SU-DHL-6 (cell line): Measurements from ENCODE around the gene PDZD2.

ENCODE experiments used
- H2AFZ ChIP-seq: fragments of 200-600 bp; sonication (generic); 2 replicates; pipeline ENCODE4 v1.6.1; 2014; ENCODE audit warnings: low read depth, mild to moderate bottlenecking, moderate library complexity, mixed read lengths, antibody characterized with exemption, low read length; ENCODE audit not compliant: severe bottlenecking
- H3F3A ChIP-seq: fragments of 200-600 bp; shearing (Covaris generic); 2 replicates; pipeline ENCODE4 v1.6.0; 2016; ENCODE audit warnings: antibody characterized with exemption, mild to moderate bottlenecking; ENCODE audit not compliant: insufficient read depth
- H3K27ac ChIP-seq: fragments of 200-600 bp; sonication (generic); 2 replicates; pipeline ENCODE4 v1.5.1; 2016; ENCODE audit warnings: low read depth, mild to moderate bottlenecking, low read length, moderate library complexity, mixed read lengths
- H3K27me3 ChIP-seq: fragments of 200-600 bp; sonication (generic), shearing (Covaris generic); 2 replicates; pipeline ENCODE4 v1.6.0; 2014; ENCODE audit warnings: mild to moderate bottlenecking, low read length
- H3K36me3 ChIP-seq: fragments of 200-600 bp; sonication (generic); 2 replicates; pipeline ENCODE4 v1.6.1; 2014; ENCODE audit warnings: mild to moderate bottlenecking, low read length, mixed read lengths
- H3K4me2 ChIP-seq: fragments of 300-600, 200-600 bp; shearing (Covaris generic), sonication (generic); 2 replicates; pipeline ENCODE4 v1.6.0; 2014; ENCODE audit warnings: low read length, low read depth, mild to moderate bottlenecking; ENCODE audit not compliant: poor library complexity, severe bottlenecking
- H3K4me3 ChIP-seq: fragments of 200-600 bp; sonication (generic); 2 replicates; pipeline ENCODE4 v1.5.1; 2014; ENCODE audit warnings: antibody characterized with exemption, low read length, mild to moderate bottlenecking, mixed read lengths; ENCODE audit not compliant: insufficient read depth, poor library complexity, severe bottlenecking
- H3K79me2 ChIP-seq: fragments of 200-600 bp; sonication (generic); 2 replicates; pipeline ENCODE4 v1.6.1; 2014; ENCODE audit warnings: mild to moderate bottlenecking, low read length, moderate library complexity; ENCODE audit not compliant: insufficient read depth
- H3K9ac ChIP-seq: fragments of 200-600 bp; sonication (generic); 2 replicates; pipeline ENCODE4 v1.7.0; 2014; ENCODE audit warnings: mild to moderate bottlenecking, low read length
- H3K9me2 ChIP-seq: fragments of 200-600 bp; sonication (generic); replicated peaks from 2 replicates; pipeline ENCODE4 v1.6.1; 2014; ENCODE audit warnings: low read length; ENCODE audit not compliant: insufficient read depth
- H3K9me3 ChIP-seq: fragments of 200-600 bp; sonication (generic); 2 replicates; pipeline ENCODE4 v1.6.1; 2014; ENCODE audit warnings: low read length, mixed read lengths; ENCODE audit not compliant: insufficient read depth
- H4K20me1 ChIP-seq: fragments of 200-600 bp; sonication (generic); 2 replicates; pipeline ENCODE4 v1.6.1; 2014; ENCODE audit warnings: low read depth, mild to moderate bottlenecking, antibody characterized with exemption, low read length, moderate library complexity, mixed read lengths
- EZH2phosphoT487 ChIP-seq: fragments of 200-600 bp; sonication (generic), shearing (Covaris generic); conservative IDR thresholded peaks from 2 replicates; pipeline ENCODE4 v1.6.1; 2018; ENCODE audit warnings: mild to moderate bottlenecking, antibody characterized with exemption, low read length, moderate library complexity, mixed read lengths
- TF ChIP-seq, protein P1 (sequence below): fragments of 200-600 bp; sonication (generic); IDR thresholded peaks from one replicate; pipeline ENCODE4 v1.5.1; 2017; ENCODE audit warnings: antibody characterized with exemption, mild to moderate bottlenecking, low read length, moderate library complexity; ENCODE audit not compliant: insufficient read depth, poor library complexity, severe bottlenecking

PDZD2 gene

DNA sequence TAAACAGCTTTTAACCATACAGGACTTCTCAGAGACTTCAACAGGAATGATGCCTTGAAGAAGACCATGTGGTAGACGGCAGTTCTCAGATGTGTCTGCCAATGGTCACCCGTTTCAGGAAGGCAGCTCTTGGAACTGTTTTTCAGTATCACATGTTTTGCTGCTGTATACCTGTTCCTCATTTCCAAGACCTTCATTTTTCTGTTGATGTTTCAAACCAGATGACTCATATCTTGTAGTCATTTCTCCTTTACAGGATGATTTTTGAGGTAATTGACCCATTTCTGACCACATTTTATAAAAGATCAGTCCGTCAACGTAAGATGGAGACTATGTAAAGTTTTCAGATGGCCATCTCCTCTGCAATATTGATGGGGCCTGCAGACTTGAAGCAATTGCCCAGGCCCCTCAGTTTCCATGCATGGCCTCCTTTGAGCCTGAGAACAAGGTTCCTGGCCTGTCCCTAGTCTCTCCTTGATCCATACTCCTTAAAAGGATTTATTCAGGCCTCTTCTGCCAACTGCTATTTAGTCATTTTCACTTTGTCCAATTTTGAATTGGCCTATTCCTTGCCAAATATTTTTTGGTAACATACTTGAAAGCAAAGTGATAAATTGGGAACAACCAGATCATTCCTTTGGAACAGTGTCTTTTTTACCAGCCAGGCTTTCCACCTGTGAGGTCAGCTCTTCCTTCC is 128.6 kb downstream of the PDZD2 start:
- no peaks in the 10 kb centered on the region for H3K27me3 ChIP-seq

DNA sequence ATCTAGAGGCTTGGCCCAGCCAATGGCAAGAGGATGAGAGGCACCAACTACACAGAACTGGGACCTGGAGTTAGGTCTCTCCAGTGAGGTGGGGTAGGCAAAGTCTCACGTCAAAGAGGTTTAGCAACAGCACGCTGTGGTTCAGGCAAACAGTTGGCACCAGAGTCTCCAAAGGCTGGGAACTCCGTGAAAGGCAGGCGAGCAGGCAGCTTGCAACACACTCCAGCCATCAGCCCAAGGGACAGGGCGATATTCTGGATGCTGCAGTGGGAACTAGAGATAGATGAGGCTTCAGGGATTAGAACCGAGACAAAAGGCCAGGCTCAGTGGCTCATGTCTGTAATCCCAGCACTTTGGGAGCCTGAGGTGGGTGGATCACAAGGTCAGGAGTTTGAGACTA is 129.1 kb downstream of the PDZD2 start:
- H3K4me3 ChIP-seq, result no peak overlapping the region
- no peaks in the 10 kb centered on the region for H3K9me3 ChIP-seq
- no peaks in the 10 kb centered on the region for H3K79me2 ChIP-seq
- no peaks in the 10 kb centered on the region for H4K20me1 ChIP-seq
- H3K9ac ChIP-seq, result no peak overlapping the region
- TF ChIP-seq, protein P1, sequence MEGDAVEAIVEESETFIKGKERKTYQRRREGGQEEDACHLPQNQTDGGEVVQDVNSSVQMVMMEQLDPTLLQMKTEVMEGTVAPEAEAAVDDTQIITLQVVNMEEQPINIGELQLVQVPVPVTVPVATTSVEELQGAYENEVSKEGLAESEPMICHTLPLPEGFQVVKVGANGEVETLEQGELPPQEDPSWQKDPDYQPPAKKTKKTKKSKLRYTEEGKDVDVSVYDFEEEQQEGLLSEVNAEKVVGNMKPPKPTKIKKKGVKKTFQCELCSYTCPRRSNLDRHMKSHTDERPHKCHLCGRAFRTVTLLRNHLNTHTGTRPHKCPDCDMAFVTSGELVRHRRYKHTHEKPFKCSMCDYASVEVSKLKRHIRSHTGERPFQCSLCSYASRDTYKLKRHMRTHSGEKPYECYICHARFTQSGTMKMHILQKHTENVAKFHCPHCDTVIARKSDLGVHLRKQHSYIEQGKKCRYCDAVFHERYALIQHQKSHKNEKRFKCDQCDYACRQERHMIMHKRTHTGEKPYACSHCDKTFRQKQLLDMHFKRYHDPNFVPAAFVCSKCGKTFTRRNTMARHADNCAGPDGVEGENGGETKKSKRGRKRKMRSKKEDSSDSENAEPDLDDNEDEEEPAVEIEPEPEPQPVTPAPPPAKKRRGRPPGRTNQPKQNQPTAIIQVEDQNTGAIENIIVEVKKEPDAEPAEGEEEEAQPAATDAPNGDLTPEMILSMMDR, result no peak
- TF ChIP-seq EZH2phosphoT487, result no peak
- H2AFZ ChIP-seq, result no peak overlapping the region
- no peaks in the 10 kb centered on the region for H3K36me3 ChIP-seq
- no peak overlapping the region for H3K4me2 ChIP-seq
- no peak overlapping the region for H3K27ac ChIP-seq
- H3F3A ChIP-seq, result no peaks in the 10 kb centered on the region
- no peaks in the 10 kb centered on the region for H3K27me3 ChIP-seq
- H3K9me2 ChIP-seq, result no peaks in the 10 kb centered on the region

More for the DNA sequence above, 128.6 kb downstream of the PDZD2 start:
- Histone ChIP-seq H2AFZ (no peak overlapping the region), H3K36me3 (no peaks in the 10 kb centered on the region), H3K9ac (no peak overlapping the region), H3K27ac (no peak overlapping the region), H3F3A (no peaks in the 10 kb centered on the region), H3K4me3 (no peak overlapping the region), H4K20me1 (no peaks in the 10 kb centered on the region), H3K4me2 (no peak overlapping the region), H3K9me3 (no peaks in the 10 kb centered on the region), H3K79me2 (no peaks in the 10 kb centered on the region), H3K9me2 (no peaks in the 10 kb centered on the region)
- no peak for TF ChIP-seq EZH2phosphoT487
- TF ChIP-seq, protein P1, result no peak

DNA sequence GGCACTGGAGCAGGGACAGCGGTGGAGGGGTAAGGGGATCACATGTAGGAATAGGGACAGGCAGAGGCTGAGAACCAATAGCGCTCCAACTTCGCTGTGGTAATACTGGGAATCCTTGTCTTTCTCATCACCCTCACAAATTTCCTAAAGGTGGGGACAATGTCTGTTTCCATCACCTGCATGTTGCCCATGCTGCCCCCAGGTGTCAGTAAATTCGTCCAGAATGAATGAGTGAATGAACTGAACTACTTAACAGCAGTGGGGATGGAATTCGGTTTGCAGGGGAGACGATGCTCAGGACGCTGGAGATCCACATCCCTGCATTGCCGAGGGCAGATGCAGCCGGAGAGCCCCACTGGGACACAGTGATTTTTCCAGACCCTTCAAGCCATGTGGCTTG is 129.9 kb downstream of the PDZD2 start:
- Histone ChIP-seq H3K79me2 (no peaks in the 10 kb centered on the region), H3K36me3 (no peaks in the 10 kb centered on the region), H3K9me2 (no peaks in the 10 kb centered on the region), H3K27ac (no peak overlapping the region), H3K9me3 (no peaks in the 10 kb centered on the region), H3F3A (no peaks in the 10 kb centered on the region), H3K4me3 (no peak overlapping the region), H3K9ac (no peak overlapping the region), H2AFZ (no peak overlapping the region), H4K20me1 (no peaks in the 10 kb centered on the region), H3K4me2 (no peak overlapping the region), H3K27me3 (no peaks in the 10 kb centered on the region)
- TF ChIP-seq, protein P1, result no peak
- no peak for TF ChIP-seq EZH2phosphoT487
